Hepatocyte (in vitro differentiated cells): ENCODE results near the gene AKAP4.

Experiments used
- EZH2 ChIP-seq: fragments of 200-600 bp; sonication (generic); IDR thresholded peaks from 2 replicates; pipeline ENCODE4 v1.6.1; 2016; ENCODE audit warnings: antibody characterized with exemption, mild to moderate bottlenecking, borderline replicate concordance
- EZH2phosphoT487 ChIP-seq: fragments of 200-600 bp; sonication (generic); IDR thresholded peaks from one replicate; pipeline ENCODE4 v1.6.1; 2018; ENCODE audit warnings: antibody characterized with exemption, mild to moderate bottlenecking, low read depth, moderate library complexity; ENCODE audit not compliant: unreplicated experiment, severe bottlenecking
- TF ChIP-seq, protein P1 (sequence below): fragments of 200-600 bp; sonication (generic); IDR thresholded peaks from 2 replicates; pipeline ENCODE4 v1.5.1; 2016; ENCODE audit warnings: antibody characterized with exemption, mild to moderate bottlenecking; ENCODE audit not compliant: poor library complexity

DNA sequence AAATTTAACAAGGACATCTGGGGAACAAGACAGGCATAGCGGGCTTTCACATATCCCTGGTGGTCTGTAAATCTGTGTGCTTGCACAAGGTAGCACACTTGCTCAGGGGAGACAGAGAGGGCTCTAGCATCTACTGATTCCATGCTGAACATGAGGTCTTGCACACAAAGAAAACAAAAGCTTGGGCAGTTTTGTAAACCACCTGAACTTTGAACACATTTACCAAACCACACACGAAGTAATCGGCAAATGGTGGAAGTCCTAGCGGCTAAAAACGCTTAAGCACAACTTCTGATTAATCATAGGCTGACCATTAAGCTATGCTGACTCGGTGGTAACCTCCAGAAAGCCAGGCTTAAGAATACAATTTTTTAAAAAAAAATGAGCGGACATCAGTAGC is 52.8 kb downstream of the AKAP4 start:
- TF ChIP-seq, protein P1, sequence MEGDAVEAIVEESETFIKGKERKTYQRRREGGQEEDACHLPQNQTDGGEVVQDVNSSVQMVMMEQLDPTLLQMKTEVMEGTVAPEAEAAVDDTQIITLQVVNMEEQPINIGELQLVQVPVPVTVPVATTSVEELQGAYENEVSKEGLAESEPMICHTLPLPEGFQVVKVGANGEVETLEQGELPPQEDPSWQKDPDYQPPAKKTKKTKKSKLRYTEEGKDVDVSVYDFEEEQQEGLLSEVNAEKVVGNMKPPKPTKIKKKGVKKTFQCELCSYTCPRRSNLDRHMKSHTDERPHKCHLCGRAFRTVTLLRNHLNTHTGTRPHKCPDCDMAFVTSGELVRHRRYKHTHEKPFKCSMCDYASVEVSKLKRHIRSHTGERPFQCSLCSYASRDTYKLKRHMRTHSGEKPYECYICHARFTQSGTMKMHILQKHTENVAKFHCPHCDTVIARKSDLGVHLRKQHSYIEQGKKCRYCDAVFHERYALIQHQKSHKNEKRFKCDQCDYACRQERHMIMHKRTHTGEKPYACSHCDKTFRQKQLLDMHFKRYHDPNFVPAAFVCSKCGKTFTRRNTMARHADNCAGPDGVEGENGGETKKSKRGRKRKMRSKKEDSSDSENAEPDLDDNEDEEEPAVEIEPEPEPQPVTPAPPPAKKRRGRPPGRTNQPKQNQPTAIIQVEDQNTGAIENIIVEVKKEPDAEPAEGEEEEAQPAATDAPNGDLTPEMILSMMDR: no peak
- TF ChIP-seq EZH2 (no peak), EZH2phosphoT487 (no peak)
